Cerebellar cortex (tissue), 1 donor: ENCODE results near the gene COX15.
"Not testable (repeated sequence)": the region's sequence is repeated elsewhere in the genome, so short reads cannot be mapped to it uniquely, and the experiment has no call there.

Experiments
- DNase-seq: peaks from one replicate; pipeline ENCODE4 v3.0.0-alpha.2; 2015; ENCODE audit warnings: low spot score

Gene COX15

DNA sequence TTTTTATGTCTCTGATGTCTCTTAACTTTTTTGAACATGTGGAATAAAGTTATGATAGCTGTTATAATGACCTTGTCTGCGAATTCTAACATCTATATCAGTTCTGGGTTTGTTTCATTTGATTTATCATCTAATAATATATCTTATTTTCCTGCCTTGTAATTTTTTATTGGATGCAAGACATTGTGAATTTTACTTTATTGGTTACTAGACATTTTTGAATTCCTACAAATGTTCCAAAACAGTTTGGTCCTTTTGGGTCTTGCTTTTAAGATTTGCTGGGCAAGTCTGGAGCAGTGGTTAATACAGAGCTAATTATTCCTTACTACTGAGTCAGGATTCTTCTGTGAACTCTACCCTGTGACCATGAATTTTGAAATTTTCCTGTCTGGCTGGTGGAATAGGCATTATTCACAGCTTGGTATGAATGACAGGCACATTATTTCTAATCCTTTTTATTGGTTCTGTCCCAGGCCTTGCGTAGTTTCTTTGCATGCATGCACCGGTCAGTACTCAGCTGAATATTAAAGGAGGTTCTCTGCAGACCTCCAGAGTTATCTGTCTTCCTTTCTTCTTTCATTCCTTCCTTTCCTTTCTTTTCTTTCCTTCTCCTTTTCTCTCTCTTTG, 9.1 kb upstream of the COX15 start:
- DNase-seq = no peak

- DNase-seq = no peak
Observed at GRCh38 chr10:99740260-99740659, 8.3 kb upstream of the COX15 start.

DNA sequence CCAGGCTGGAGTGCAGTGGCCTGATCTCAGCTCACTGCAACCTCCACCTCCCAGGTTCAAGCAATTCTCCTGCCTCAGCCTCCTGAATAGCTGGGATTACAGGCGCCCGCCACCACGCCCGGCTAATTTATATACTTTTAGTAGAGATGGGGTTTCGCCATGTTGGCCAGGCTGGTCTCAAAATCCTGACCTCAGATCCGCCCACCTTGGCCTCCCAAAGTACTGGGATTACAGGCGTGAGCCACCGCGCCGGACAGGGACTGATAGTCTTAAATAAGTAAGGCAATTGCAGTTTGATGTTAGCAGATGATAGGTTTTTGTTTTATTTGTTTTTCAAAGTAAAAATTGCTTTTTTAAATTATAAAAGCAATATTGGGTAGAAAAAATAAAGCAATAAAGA, 2.2 kb upstream of the COX15 start:
- DNase-seq = not testable (repeated sequence)

DNA sequence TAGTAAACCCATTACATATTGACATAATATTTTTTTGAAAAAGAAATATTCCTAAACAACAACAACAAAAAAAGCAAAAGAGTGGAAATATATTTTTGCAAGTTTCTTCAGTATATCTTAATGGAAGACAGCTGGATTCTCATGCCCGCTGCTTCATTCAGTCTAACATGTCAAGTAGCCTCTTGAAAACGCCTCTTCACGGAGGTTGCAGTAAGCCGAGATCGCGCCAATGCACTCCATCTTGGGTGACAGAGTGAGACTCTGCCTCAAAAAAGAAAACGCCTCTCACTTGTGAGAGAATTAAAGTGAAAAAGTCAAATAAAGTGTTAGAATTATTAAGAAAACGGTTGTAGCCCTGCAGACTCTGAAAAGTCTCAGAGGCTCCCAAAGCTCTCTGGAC, 1.4 kb upstream of the COX15 start:
- no peak for DNase-seq

- DNase-seq = no peak
Observed at GRCh38 chr10:99731306-99732032, 458 bp downstream of the COX15 start.

GRCh38 chr10:99730026-99730425, 1.9 kb downstream of the COX15 start:
- DNase-seq = no peak

DNA sequence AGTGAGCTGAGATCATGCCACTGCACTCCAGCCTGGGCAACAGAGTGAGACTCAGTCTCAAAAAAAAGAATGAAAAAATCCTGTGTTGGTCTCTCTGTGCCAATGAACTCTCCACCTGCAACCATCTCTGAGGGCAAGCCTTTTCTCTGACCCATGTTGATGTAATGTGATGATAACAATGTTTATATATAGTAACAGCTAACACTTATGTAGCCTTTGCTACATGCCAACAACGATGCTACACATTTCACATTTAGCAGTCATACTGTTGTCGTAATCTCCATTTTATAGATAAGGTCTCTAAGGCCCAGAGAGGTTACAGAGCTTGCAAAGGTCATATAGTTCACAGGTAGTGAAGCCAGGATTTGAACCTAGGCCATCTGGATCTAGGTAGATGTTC, 11.5 kb downstream of the COX15 start:
- no peak for DNase-seq

DNA sequence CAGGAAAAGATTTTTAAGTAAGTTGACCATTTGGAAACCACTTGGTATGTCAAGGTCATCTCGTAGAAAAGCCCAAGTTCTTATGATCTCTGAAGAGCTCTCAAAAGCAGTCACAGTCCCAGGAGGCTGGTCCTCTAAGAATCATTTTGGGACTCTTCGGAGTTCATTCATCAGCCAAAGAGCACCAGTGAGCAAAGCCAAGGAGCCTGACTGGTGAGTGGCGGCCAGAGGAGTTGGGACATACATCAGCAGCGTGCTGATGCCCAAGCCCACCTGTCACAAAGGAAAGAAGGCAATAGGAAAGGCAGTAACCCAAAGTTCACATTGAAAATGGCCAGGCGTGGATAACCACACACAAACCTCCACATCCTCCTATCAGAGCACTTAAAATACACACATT, 17.5 kb downstream of the COX15 start:
- no peak for DNase-seq

DNA sequence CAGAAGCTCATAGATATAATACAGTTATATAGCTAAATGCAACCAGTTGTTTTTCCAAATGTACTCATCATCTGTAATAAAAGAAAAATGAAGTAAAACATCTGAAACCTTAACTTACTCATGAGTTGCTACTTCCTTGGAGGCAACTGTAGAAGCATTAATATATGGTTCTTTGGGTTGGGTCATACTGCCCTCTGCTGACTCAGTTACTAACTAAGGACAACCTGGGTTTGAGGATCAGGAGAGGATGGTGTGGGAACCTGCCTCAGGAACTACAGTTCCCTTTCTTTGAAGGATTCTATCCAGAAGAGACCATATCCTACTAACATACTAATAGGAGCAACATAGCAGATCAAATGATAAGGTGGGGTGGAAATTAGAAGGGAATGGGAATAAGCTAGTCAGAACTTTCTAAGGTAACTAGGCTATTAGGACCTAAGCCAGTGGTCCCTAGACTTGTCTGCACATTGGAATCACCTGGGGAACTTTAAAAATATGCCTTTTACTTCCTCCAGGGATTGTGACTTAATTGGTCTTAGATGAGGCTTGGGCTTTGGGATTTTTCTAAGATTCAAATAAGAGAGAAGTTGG, 20.7 kb downstream of the COX15 start:
- DNase-seq = peak; percentile 53

DNA sequence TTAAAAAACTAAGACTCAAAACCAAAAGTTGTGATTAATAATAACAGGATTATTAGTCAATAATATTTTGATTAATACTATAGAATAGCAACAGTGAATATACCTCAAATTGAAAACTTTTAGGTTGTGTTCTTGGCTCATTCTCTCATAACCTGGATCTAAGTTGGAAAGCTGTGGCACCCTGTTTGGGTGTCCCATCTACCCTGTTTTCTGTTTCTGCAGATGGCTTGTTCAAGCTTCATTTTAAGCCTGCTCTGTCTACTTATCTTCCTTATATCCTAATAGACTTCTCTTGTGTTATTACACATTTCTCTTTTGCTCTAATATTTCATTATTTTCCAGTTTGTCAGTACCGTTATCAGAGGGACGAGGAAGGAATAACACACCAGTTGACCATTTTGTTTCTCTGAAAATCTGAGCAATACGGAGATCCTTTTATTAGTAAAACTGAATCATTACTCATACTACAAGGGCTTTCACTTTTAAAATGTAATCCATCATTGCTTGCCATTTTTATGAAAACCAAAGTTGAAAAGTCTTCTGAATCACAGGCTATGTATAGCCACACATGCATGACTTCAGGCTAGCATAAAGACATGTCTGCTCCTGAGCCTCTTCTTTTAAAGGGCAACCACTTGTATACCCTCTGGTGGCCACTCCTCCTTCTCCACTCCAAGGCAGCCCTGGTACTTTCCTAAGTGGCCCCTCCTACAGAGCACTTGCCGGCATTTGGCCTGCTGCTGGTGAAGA, 22.3 kb downstream of the COX15 start:
- DNase-seq = no peak

GRCh38 chr10:99708428-99709012, 23.4 kb downstream of the COX15 start:
- DNase-seq = no peak

GRCh38 chr10:99700649-99701048, 31.3 kb downstream of the COX15 start:
- DNase-seq = no peak

DNA sequence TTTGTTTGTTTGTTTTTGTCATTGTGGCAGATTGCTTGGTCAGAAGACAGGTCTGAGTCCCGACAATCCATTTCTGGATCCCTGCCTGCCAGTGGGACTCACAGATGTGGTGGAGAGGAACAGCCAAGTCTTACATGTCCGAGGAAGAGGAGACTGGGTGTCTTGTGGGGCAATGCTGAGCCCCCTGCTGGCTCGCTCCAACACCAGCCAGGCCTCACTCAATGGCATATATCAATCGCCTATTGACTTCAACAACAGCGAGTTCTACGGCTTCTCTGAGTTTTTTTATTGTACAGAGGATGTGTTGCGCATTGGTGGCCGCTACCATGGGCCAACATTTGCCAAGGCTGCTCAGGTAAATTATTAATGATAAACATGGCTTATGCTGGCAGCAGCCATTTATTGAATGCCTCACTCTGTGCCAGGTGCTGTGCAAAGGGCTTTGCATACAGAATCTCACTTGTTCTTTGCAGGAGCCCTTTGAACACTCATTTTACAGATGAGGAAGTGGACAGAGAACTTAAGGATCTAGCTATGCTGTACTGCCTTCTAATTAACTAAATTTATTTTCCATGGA, 33.3 kb downstream of the COX15 start:
- DNase-seq = no peak

- no peak for DNase-seq
Observed at GRCh38 chr10:99695761-99696160, 36.2 kb downstream of the COX15 start.

DNA sequence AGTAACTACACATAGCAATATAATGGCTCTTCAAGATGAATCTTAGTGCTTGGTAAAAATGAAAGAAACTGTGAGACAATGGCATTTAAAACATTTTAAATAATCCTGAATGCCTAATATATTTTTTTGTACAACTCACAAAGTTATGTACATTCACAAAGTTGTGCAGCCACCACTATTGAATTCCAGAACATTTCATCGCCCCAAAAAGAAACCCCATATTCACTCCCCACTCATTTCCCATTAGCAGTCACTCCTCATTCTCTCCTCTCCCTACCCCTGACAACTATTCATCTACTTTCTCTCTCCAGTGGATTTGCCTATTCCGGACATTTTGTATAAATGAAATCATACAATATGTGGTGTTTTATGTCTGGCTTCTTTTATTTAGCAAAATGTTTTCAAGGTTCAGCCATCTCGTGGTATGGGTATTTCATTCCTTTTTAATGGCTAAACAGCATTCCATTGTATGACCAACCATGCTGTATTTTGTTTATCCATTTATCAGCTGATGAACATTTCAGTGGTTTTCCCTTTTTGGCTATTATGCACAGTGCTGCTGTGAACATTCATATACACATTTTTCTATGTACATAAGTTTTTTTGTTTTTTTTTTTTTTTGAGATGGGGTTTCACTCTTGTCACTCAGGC, 37.9 kb downstream of the COX15 start:
- DNase-seq = no peak

- DNase-seq = no peak
Observed at GRCh38 chr10:99689461-99689860, 42.5 kb downstream of the COX15 start.

DNA sequence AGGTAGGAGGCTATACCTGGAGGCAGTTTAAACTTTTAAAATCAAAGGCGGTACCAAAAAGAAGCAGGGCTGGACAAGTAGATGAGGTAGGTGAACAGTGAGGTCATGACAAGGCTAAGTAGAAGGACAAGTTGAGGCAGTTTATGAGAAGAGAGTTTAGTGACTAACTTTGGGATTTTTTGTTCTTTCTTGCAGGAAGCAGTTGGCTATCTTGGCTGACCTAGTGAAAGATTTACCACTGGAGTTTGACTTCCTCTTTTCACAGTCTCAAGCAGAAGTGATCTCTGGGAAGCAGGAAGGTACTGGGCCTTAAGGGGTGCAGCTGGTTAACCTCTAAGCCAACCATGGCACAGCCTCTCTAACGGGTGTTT, 46.3 kb downstream of the COX15 start:
- DNase-seq = no peak

DNA sequence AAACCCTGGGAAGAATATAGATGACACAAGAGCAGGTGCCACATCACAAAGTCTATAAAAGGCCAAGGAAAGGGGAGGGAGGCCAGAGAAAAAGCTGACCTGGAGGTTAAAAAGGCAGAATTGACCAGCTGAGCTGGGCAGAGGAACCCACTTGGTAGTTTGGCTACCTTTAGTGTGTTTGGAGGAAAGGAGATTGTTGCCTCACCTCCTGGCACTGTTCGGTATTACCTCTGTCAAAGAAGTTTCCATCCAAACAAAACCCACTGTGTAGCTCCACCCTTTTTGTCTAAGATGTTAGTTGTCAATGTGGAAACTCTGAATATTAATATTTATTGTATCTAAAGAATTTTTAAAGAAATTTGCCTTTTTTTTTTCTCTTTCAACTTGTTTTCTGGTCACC, 49.2 kb downstream of the COX15 start:
- peak; percentile 4 for DNase-seq
